Measurements from ENCODE around the gene THEMIS2. TPM values are rescaled to one million over a fixed set of nuclear protein-coding genes. Genes with fewer than 3 reads are reported as not detected.
"Not testable (repeated sequence)": the region's sequence is repeated elsewhere in the genome, so short reads cannot be mapped to it uniquely, and the experiment has no call there.

THEMIS2 gene
- 270 TPM for total RNA-seq

- Histone ChIP-seq H3K4me1 (ENCODE audit: insufficient read depth, low read length) (peaks cover 91% of the 10 kb centered on the region), H3K9me3 (ENCODE audit: low read depth, low read length) (no peaks in the 10 kb centered on the region), H3K4me3 (ENCODE audit: low read length) (peak within 1 kb of the TSS; percentile 98), H3K27me3 (ENCODE audit: insufficient read depth, low read length) (no peaks in the 10 kb centered on the region)
Observed at GRCh38 chr1:27872059-27872801, at the start of gene THEMIS2. Gene THEMIS2 (plus strand): TSS chr1:27872544. CDS start chr1:27872572, 28 bp downstream.

GRCh38 chr1:27823784-27824183, 48.6 kb upstream of the THEMIS2 start:
- Histone ChIP-seq H3K4me3 (ENCODE audit: low read length) (no peak overlapping the region), H3K27me3 (ENCODE audit: insufficient read depth, low read length) (no peaks in the 10 kb centered on the region), H3K9me3 (ENCODE audit: low read depth, low read length) (no peaks in the 10 kb centered on the region), H3K4me1 (ENCODE audit: insufficient read depth, low read length) (no peaks in the 10 kb centered on the region)

- Histone ChIP-seq H3K9me3 (ENCODE audit: low read depth, low read length) (no peaks in the 10 kb centered on the region), H3K4me3 (ENCODE audit: low read length) (no peak overlapping the region), H3K27me3 (ENCODE audit: insufficient read depth, low read length) (no peaks in the 10 kb centered on the region), H3K4me1 (ENCODE audit: insufficient read depth, low read length) (no peaks in the 10 kb centered on the region)
Observed at GRCh38 chr1:27824411-27824810, 47.9 kb upstream of the THEMIS2 start.

GRCh38 chr1:27829339-27829960, 42.9 kb upstream of the THEMIS2 start:
- not testable (repeated sequence) for H3K4me3 ChIP-seq (ENCODE audit: low read length); H3K9me3 ChIP-seq (ENCODE audit: low read depth, low read length); H3K27me3 ChIP-seq (ENCODE audit: insufficient read depth, low read length)
- H3K4me1 ChIP-seq (ENCODE audit: insufficient read depth, low read length), result peaks cover 27% of the 10 kb centered on the region

GRCh38 chr1:27830621-27831440, 41.5 kb upstream of the THEMIS2 start, which contains the start of gene PPP1R8:
Gene PPP1R8 (plus strand): TSS chr1:27830782. CDS start chr1:27830836, 54 bp downstream.
- no peaks in the 10 kb centered on the region for H3K9me3 ChIP-seq (ENCODE audit: low read depth, low read length)
- peaks cover 27% of the 10 kb centered on the region for H3K4me1 ChIP-seq (ENCODE audit: insufficient read depth, low read length)
- no peaks in the 10 kb centered on the region for H3K27me3 ChIP-seq (ENCODE audit: insufficient read depth, low read length)
- peak within 1 kb of the TSS; percentile 70 for H3K4me3 ChIP-seq (ENCODE audit: low read length)

GRCh38 chr1:27831568-27832410, 40.6 kb upstream of the THEMIS2 start:
- no peaks in the 10 kb centered on the region for H3K27me3 ChIP-seq (ENCODE audit: insufficient read depth, low read length)
- peak overlapping the region; percentile 70 for H3K4me3 ChIP-seq (ENCODE audit: low read length)
- H3K9me3 ChIP-seq (ENCODE audit: low read depth, low read length), result no peaks in the 10 kb centered on the region
- H3K4me1 ChIP-seq (ENCODE audit: insufficient read depth, low read length), result peaks cover 27% of the 10 kb centered on the region

GRCh38 chr1:27832762-27833161, 39.6 kb upstream of the THEMIS2 start:
- peaks cover 27% of the 10 kb centered on the region for H3K4me1 ChIP-seq (ENCODE audit: insufficient read depth, low read length)

GRCh38 chr1:27833470-27833869, 38.9 kb upstream of the THEMIS2 start:
- peaks cover 27% of the 10 kb centered on the region for H3K4me1 ChIP-seq (ENCODE audit: insufficient read depth, low read length)

More at GRCh38 chr1:27832762-27833161, 39.6 kb upstream of the THEMIS2 start:
- no peaks in the 10 kb centered on the region for H3K9me3 ChIP-seq (ENCODE audit: low read depth, low read length)
- no peak overlapping the region for H3K4me3 ChIP-seq (ENCODE audit: low read length)
- H3K27me3 ChIP-seq (ENCODE audit: insufficient read depth, low read length), result no peaks in the 10 kb centered on the region

GRCh38 chr1:27835046-27835445, 37.3 kb upstream of the THEMIS2 start:
- Histone ChIP-seq H3K27me3 (ENCODE audit: insufficient read depth, low read length) (no peaks in the 10 kb centered on the region), H3K4me3 (ENCODE audit: low read length) (no peak overlapping the region), H3K4me1 (ENCODE audit: insufficient read depth, low read length) (peaks cover 23% of the 10 kb centered on the region), H3K9me3 (ENCODE audit: low read depth, low read length) (no peaks in the 10 kb centered on the region)

More at GRCh38 chr1:27833470-27833869, 38.9 kb upstream of the THEMIS2 start:
- Histone ChIP-seq H3K9me3 (ENCODE audit: low read depth, low read length) (no peaks in the 10 kb centered on the region), H3K4me3 (ENCODE audit: low read length) (no peak overlapping the region), H3K27me3 (ENCODE audit: insufficient read depth, low read length) (no peaks in the 10 kb centered on the region)

GRCh38 chr1:27835501-27835900, 36.8 kb upstream of the THEMIS2 start:
- Histone ChIP-seq H3K9me3 (ENCODE audit: low read depth, low read length) (no peaks in the 10 kb centered on the region), H3K4me3 (ENCODE audit: low read length) (no peak overlapping the region), H3K27me3 (ENCODE audit: insufficient read depth, low read length) (no peaks in the 10 kb centered on the region), H3K4me1 (ENCODE audit: insufficient read depth, low read length) (peaks cover 19% of the 10 kb centered on the region)

GRCh38 chr1:27849951-27850350, 22.4 kb upstream of the THEMIS2 start:
- no peaks in the 10 kb centered on the region for H3K4me1 ChIP-seq (ENCODE audit: insufficient read depth, low read length)
- H3K27me3 ChIP-seq (ENCODE audit: insufficient read depth, low read length), result no peaks in the 10 kb centered on the region
- no peak overlapping the region for H3K4me3 ChIP-seq (ENCODE audit: low read length)
- no peaks in the 10 kb centered on the region for H3K9me3 ChIP-seq (ENCODE audit: low read depth, low read length)

- H3K27me3 ChIP-seq (ENCODE audit: insufficient read depth, low read length), result no peaks in the 10 kb centered on the region
- H3K4me1 ChIP-seq (ENCODE audit: insufficient read depth, low read length), result peaks cover 20% of the 10 kb centered on the region
- H3K9me3 ChIP-seq (ENCODE audit: low read depth, low read length), result no peaks in the 10 kb centered on the region
- H3K4me3 ChIP-seq (ENCODE audit: low read length), result no peak overlapping the region
Observed at GRCh38 chr1:27855085-27855484, 17.3 kb upstream of the THEMIS2 start.

GRCh38 chr1:27856561-27857343, 15.6 kb upstream of the THEMIS2 start:
- Histone ChIP-seq H3K27me3 (ENCODE audit: insufficient read depth, low read length) (no peaks in the 10 kb centered on the region), H3K9me3 (ENCODE audit: low read depth, low read length) (no peaks in the 10 kb centered on the region), H3K4me1 (ENCODE audit: insufficient read depth, low read length) (peaks cover 34% of the 10 kb centered on the region), H3K4me3 (ENCODE audit: low read length) (no peak overlapping the region)

- not testable (repeated sequence) for H3K27me3 ChIP-seq (ENCODE audit: insufficient read depth, low read length); H3K9me3 ChIP-seq (ENCODE audit: low read depth, low read length); H3K4me3 ChIP-seq (ENCODE audit: low read length)
- peaks cover 42% of the 10 kb centered on the region for H3K4me1 ChIP-seq (ENCODE audit: insufficient read depth, low read length)
Observed at GRCh38 chr1:27857552-27857951, 14.8 kb upstream of the THEMIS2 start.

All from mononuclear cell (primary cell).